Trophoblast cell (in vitro differentiated cells and primary cell): Measurements from ENCODE around the gene SRPK2.

ENCODE experiments used
- DNase-seq, 2 donors: peaks; one replicate each; pipeline ENCODE4 v3.0.0-alpha.2; 2016
- H2AFZ ChIP-seq: 2 replicates; pipeline ENCODE4 v1.6.1; 2013; ENCODE audit warnings: low read length, moderate library complexity, mild to moderate bottlenecking; ENCODE audit not compliant: insufficient read depth, poor library complexity
- H2AK5ac ChIP-seq: 2 replicates; pipeline ENCODE4 v1.6.1; 2013; ENCODE audit warnings: mild to moderate bottlenecking, low read length
- H2BK120ac ChIP-seq: 2 replicates; pipeline ENCODE4 v1.6.1; 2013; ENCODE audit warnings: low read length, mild to moderate bottlenecking, moderate library complexity; ENCODE audit not compliant: insufficient read depth, poor library complexity
- H2BK12ac ChIP-seq: 2 replicates; pipeline ENCODE4 v1.6.1; 2013; ENCODE audit warnings: mild to moderate bottlenecking, low read length, moderate library complexity
- H2BK5ac ChIP-seq: 2 replicates; pipeline ENCODE4 v1.6.1; 2013; ENCODE audit warnings: low read length, low read depth, moderate library complexity, mild to moderate bottlenecking; ENCODE audit not compliant: poor library complexity
- H3K14ac ChIP-seq: 2 replicates; pipeline ENCODE4 v1.6.1; 2013; ENCODE audit warnings: mild to moderate bottlenecking, low read length
- H3K18ac ChIP-seq: 2 replicates; pipeline ENCODE4 v1.6.1; 2013; ENCODE audit warnings: mild to moderate bottlenecking, low read length
- H3K23ac ChIP-seq: 2 replicates; pipeline ENCODE4 v1.6.1; 2013; ENCODE audit warnings: low read length
- H3K27ac ChIP-seq: 2 replicates; pipeline ENCODE4 v1.5.1; 2013; ENCODE audit warnings: low read depth, mild to moderate bottlenecking, inconsistent platforms, low read length, moderate library complexity
- H3K27me3 ChIP-seq: 2 replicates; pipeline ENCODE4 v1.6.1; 2013; ENCODE audit warnings: inconsistent platforms, mild to moderate bottlenecking, low read length, moderate library complexity; ENCODE audit not compliant: insufficient read depth
- H3K36me3 ChIP-seq, 2 experiments: 1 replicate in 1 of 2; 2 replicates in 1 of 2; pipeline ENCODE4 v1.6.1; 2013; ENCODE audit warnings: low read length in 2 of 2, mild to moderate bottlenecking in 2 of 2, moderate library complexity in 1 of 2; ENCODE audit not compliant: insufficient read depth in 2 of 2, control insufficient read depth in 1 of 2
- H3K4ac ChIP-seq: 2 replicates; pipeline ENCODE4 v1.6.1; 2013; ENCODE audit warnings: low read depth, mild to moderate bottlenecking, low read length, moderate library complexity
- H3K4me1 ChIP-seq, 2 experiments: 1 replicate in 1 of 2; 2 replicates in 1 of 2; pipeline ENCODE4 v1.6.1; 2013; ENCODE audit warnings: low read length in 2 of 2, mild to moderate bottlenecking in 2 of 2, moderate library complexity in 1 of 2; ENCODE audit not compliant: insufficient read depth in 2 of 2, control insufficient read depth in 1 of 2
- H3K4me2 ChIP-seq: 2 replicates; pipeline ENCODE4 v1.6.1; 2013; ENCODE audit warnings: inconsistent platforms, mild to moderate bottlenecking, low read length, moderate library complexity
- H3K4me3 ChIP-seq: 2 replicates; pipeline ENCODE4 v1.5.1; 2013; ENCODE audit warnings: mild to moderate bottlenecking, low read depth, low read length, inconsistent platforms
- H3K79me1 ChIP-seq: one replicate; pipeline ENCODE4 v1.6.1; 2013; ENCODE audit warnings: low read length
- H3K79me2 ChIP-seq: 2 replicates; pipeline ENCODE4 v1.6.1; 2013; ENCODE audit warnings: low read length, mild to moderate bottlenecking; ENCODE audit not compliant: control insufficient read depth, insufficient read depth, poor library complexity
- H3K9ac ChIP-seq: 2 replicates; pipeline ENCODE4 v1.6.1; 2013; ENCODE audit warnings: mild to moderate bottlenecking, low read length
- H3K9me3 ChIP-seq: 2 replicates; pipeline ENCODE4 v1.6.1; 2013; ENCODE audit warnings: low read depth, mild to moderate bottlenecking, control low read depth, inconsistent platforms, low read length; ENCODE audit not compliant: insufficient read depth
- H4K12ac ChIP-seq: 2 replicates; pipeline ENCODE4 v1.6.1; 2013; ENCODE audit warnings: low read depth, mild to moderate bottlenecking, low read length, moderate library complexity
- H4K8ac ChIP-seq: 2 replicates; pipeline ENCODE4 v1.6.1; 2013; ENCODE audit warnings: low read depth, mild to moderate bottlenecking, low read length, moderate library complexity
- H4K91ac ChIP-seq: one replicate; pipeline ENCODE4 v1.6.1; 2013; ENCODE audit warnings: low read depth, mild to moderate bottlenecking, low read length, moderate library complexity
- WGBS: extraction: QIAGEN DNeasy Blood & Tissue Kit; methylation state at CpG from one replicate; pipeline ENCODE4 v1.1.7; 2013; ENCODE audit warnings: missing lambda C conversion rate; ENCODE audit not compliant: insufficient read length, insufficient coverage; ENCODE audit errors: extremely low coverage; 5-methylcytosine and 5-hydroxymethylcytosine counted together

The SRPK2 gene

GRCh38 chr7:105161366-105161765, 227.4 kb downstream of the SRPK2 start:
- no peaks in the 10 kb centered on the region for H3K4me1 ChIP-seq
- no peak overlapping the region for H4K12ac ChIP-seq
- H3K4ac ChIP-seq = no peak overlapping the region
- peaks cover 4% of the 10 kb centered on the region in 2 experiments for H3K36me3 ChIP-seq
- H3K23ac ChIP-seq = no peak overlapping the region
- H2AK5ac ChIP-seq = no peak overlapping the region
- H3K79me1 ChIP-seq = no peaks in the 10 kb centered on the region
- no peak overlapping the region for H3K4me2 ChIP-seq
- H3K14ac ChIP-seq = no peak overlapping the region
- H3K4me3 ChIP-seq = no peak overlapping the region
- peaks cover 2% of the 10 kb centered on the region for H3K9me3 ChIP-seq
- WGBS = no CpG with 5 or more reads among the region's 1 CpG
- H3K9ac ChIP-seq = no peak overlapping the region
- no peak overlapping the region for H3K27ac ChIP-seq
- no peak overlapping the region for H2BK120ac ChIP-seq
- H2BK12ac ChIP-seq = no peak overlapping the region
- no peaks in the 10 kb centered on the region for H3K79me2 ChIP-seq
- H4K91ac ChIP-seq = no peak overlapping the region
- H2BK5ac ChIP-seq = no peak overlapping the region
- H3K18ac ChIP-seq = no peak overlapping the region
- H3K27me3 ChIP-seq = no peaks in the 10 kb centered on the region
- no peak overlapping the region for H2AFZ ChIP-seq
- H4K8ac ChIP-seq = no peak overlapping the region
- no peak for DNase-seq

GRCh38 chr7:105157278-105157677, 231.4 kb downstream of the SRPK2 start:
- H3K9ac ChIP-seq = no peak overlapping the region
- no peak overlapping the region for H2AFZ ChIP-seq
- no CpG with 5 or more reads among the region's 3 CpGs for whole genome bisulfite sequencing
- H3K36me3 ChIP-seq = peaks cover 0 to 2% of the 10 kb centered on the region in 2 experiments
- no peaks in the 10 kb centered on the region for H3K4me1 ChIP-seq
- no peak overlapping the region for H3K4me2 ChIP-seq
- H4K8ac ChIP-seq = no peak overlapping the region
- no peak overlapping the region for H3K27ac ChIP-seq
- no peak overlapping the region for H2AK5ac ChIP-seq
- H3K27me3 ChIP-seq = no peaks in the 10 kb centered on the region
- H4K91ac ChIP-seq = no peak overlapping the region
- no peak overlapping the region for H3K4ac ChIP-seq
- H3K23ac ChIP-seq = no peak overlapping the region
- H2BK120ac ChIP-seq = no peak overlapping the region
- H3K14ac ChIP-seq = no peak overlapping the region
- H3K4me3 ChIP-seq = no peak overlapping the region
- no peak for DNase-seq
- H3K79me2 ChIP-seq = no peaks in the 10 kb centered on the region
- peaks cover 2% of the 10 kb centered on the region for H3K9me3 ChIP-seq
- no peak overlapping the region for H2BK5ac ChIP-seq
- no peak overlapping the region for H2BK12ac ChIP-seq
- H3K79me1 ChIP-seq = no peaks in the 10 kb centered on the region
- H4K12ac ChIP-seq = no peak overlapping the region
- H3K18ac ChIP-seq = no peak overlapping the region

- Histone ChIP-seq H4K8ac (no peak overlapping the region), H3K79me1 (no peaks in the 10 kb centered on the region), H3K9ac (no peak overlapping the region), H3K9me3 (peaks cover 2% of the 10 kb centered on the region), H3K27me3 (no peaks in the 10 kb centered on the region), H2BK5ac (no peak overlapping the region), H2AK5ac (no peak overlapping the region), H2BK12ac (no peak overlapping the region), H4K91ac (no peak overlapping the region), H2AFZ (no peak overlapping the region), H3K4me3 (no peak overlapping the region), H3K18ac (no peak overlapping the region), H3K27ac (no peak overlapping the region), H3K4me2 (no peak overlapping the region), H3K36me3 (peaks cover 0 to 2% of the 10 kb centered on the region in 2 experiments), H3K79me2 (no peaks in the 10 kb centered on the region), H4K12ac (no peak overlapping the region), H3K4me1 (no peaks in the 10 kb centered on the region), H2BK120ac (no peak overlapping the region), H3K4ac (no peak overlapping the region), H3K23ac (no peak overlapping the region), H3K14ac (no peak overlapping the region)
- no CpG with 5 or more reads among the region's 2 CpGs for WGBS
- DNase-seq = no peak
Measured at GRCh38 chr7:105156731-105157130, 232.0 kb downstream of the SRPK2 start.

- Histone ChIP-seq H2BK5ac (no peak overlapping the region), H3K4me3 (no peak overlapping the region), H3K18ac (no peak overlapping the region), H2AFZ (no peak overlapping the region), H3K79me2 (no peaks in the 10 kb centered on the region), H3K4me1 (no peaks in the 10 kb centered on the region), H3K4ac (no peak overlapping the region), H3K27ac (no peak overlapping the region), H2AK5ac (no peak overlapping the region), H4K12ac (no peak overlapping the region), H3K9ac (no peak overlapping the region), H3K36me3 (no peaks in the 10 kb centered on the region), H3K14ac (no peak overlapping the region), H4K91ac (no peak overlapping the region), H3K27me3 (no peaks in the 10 kb centered on the region), H3K79me1 (no peaks in the 10 kb centered on the region), H3K23ac (no peak overlapping the region), H2BK120ac (no peak overlapping the region), H3K9me3 (peaks cover 2% of the 10 kb centered on the region), H2BK12ac (no peak overlapping the region), H3K4me2 (no peak overlapping the region), H4K8ac (no peak overlapping the region)
- no CpG with 5 or more reads among the region's 2 CpGs for WGBS
- no peak for DNase-seq
Measured at GRCh38 chr7:105154084-105154483, 234.6 kb downstream of the SRPK2 start.
